GM04504 (cell line): ENCODE measurements around the gene SMARCE1.
"Not testable (repeated sequence)": the region's sequence is repeated elsewhere in the genome, so short reads cannot be mapped to it uniquely, and the experiment has no call there.

Experiments
- DNase-seq: peaks from one replicate; pipeline ENCODE4 v3.0.0-alpha.2; 2012; ENCODE audit warnings: low read depth

SMARCE1 gene

GRCh38 chr17:40610359-40610758, 37.3 kb downstream of the SMARCE1 start:
- no peak for DNase-seq

- DNase-seq: no peak
Observed at GRCh38 chr17:40608061-40608581, 39.5 kb downstream of the SMARCE1 start.

- DNase-seq: no peak
Observed at GRCh38 chr17:40607641-40608040, 40.0 kb downstream of the SMARCE1 start.

GRCh38 chr17:40606548-40607353, 40.9 kb downstream of the SMARCE1 start:
- no peak for DNase-seq

GRCh38 chr17:40605306-40605705, 42.3 kb downstream of the SMARCE1 start:
- DNase-seq: no peak

- DNase-seq: no peak
Observed at GRCh38 chr17:40604327-40605080, 43.1 kb downstream of the SMARCE1 start.

GRCh38 chr17:40602445-40603443, 44.9 kb downstream of the SMARCE1 start:
- no peak for DNase-seq

GRCh38 chr17:40600486-40601046, 47.1 kb downstream of the SMARCE1 start:
- DNase-seq: no peak

- DNase-seq: no peak
Observed at GRCh38 chr17:40599468-40599763, 48.2 kb downstream of the SMARCE1 start.

GRCh38 chr17:40598619-40599467, 48.8 kb downstream of the SMARCE1 start:
- no peak for DNase-seq

- no peak for DNase-seq
Observed at GRCh38 chr17:40598301-40598618, 49.4 kb downstream of the SMARCE1 start.

- no peak for DNase-seq
Observed at GRCh38 chr17:40597556-40598300, 49.9 kb downstream of the SMARCE1 start.

GRCh38 chr17:40597156-40597555, 50.5 kb downstream of the SMARCE1 start:
- no peak for DNase-seq

GRCh38 chr17:40596261-40596919, 51.2 kb downstream of the SMARCE1 start:
- DNase-seq: no peak

- DNase-seq: no peak
Observed at GRCh38 chr17:40590742-40591141, 56.9 kb downstream of the SMARCE1 start.

GRCh38 chr17:40588552-40588951, 59.1 kb downstream of the SMARCE1 start:
- no peak for DNase-seq

- DNase-seq: not testable (repeated sequence)
Observed at GRCh38 chr17:40586264-40586663, 61.4 kb downstream of the SMARCE1 start.

- not testable (repeated sequence) for DNase-seq
Observed at GRCh38 chr17:40584950-40585349, 62.7 kb downstream of the SMARCE1 start.

GRCh38 chr17:40582328-40582901, 65.2 kb downstream of the SMARCE1 start:
- no peak for DNase-seq
